LNCaP clone FGC (cell line): ENCODE data around the gene KCNIP3.
"Not testable (repeated sequence)": the region's sequence is repeated elsewhere in the genome, so short reads cannot be mapped to it uniquely, and the experiment has no call there.

Source experiments
- DNase-seq: peaks from one replicate; pipeline ENCODE4 v3.0.0-alpha.2; 2011; ENCODE audit warnings: low read depth
- H3K4me3 ChIP-seq: 2 replicates; pipeline ENCODE4 v1.5.1; 2011; ENCODE audit warnings: mild to moderate bottlenecking, low read depth, low read length, control low read depth
- TF ChIP-seq, protein P1 (sequence below): IDR thresholded peaks from 2 replicates; pipeline ENCODE4 v1.5.1; 2012; ENCODE audit warnings: mild to moderate bottlenecking; ENCODE audit not compliant: control insufficient read depth, insufficient read depth; ENCODE audit errors: extremely low read depth

The KCNIP3 gene

GRCh38 chr2:95392320-95392719 is 95.2 kb downstream of the KCNIP3 start:
- no peak overlapping the region for H3K4me3 ChIP-seq
- no peak for DNase-seq
- TF ChIP-seq, protein P1, sequence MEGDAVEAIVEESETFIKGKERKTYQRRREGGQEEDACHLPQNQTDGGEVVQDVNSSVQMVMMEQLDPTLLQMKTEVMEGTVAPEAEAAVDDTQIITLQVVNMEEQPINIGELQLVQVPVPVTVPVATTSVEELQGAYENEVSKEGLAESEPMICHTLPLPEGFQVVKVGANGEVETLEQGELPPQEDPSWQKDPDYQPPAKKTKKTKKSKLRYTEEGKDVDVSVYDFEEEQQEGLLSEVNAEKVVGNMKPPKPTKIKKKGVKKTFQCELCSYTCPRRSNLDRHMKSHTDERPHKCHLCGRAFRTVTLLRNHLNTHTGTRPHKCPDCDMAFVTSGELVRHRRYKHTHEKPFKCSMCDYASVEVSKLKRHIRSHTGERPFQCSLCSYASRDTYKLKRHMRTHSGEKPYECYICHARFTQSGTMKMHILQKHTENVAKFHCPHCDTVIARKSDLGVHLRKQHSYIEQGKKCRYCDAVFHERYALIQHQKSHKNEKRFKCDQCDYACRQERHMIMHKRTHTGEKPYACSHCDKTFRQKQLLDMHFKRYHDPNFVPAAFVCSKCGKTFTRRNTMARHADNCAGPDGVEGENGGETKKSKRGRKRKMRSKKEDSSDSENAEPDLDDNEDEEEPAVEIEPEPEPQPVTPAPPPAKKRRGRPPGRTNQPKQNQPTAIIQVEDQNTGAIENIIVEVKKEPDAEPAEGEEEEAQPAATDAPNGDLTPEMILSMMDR: no peak

DNA sequence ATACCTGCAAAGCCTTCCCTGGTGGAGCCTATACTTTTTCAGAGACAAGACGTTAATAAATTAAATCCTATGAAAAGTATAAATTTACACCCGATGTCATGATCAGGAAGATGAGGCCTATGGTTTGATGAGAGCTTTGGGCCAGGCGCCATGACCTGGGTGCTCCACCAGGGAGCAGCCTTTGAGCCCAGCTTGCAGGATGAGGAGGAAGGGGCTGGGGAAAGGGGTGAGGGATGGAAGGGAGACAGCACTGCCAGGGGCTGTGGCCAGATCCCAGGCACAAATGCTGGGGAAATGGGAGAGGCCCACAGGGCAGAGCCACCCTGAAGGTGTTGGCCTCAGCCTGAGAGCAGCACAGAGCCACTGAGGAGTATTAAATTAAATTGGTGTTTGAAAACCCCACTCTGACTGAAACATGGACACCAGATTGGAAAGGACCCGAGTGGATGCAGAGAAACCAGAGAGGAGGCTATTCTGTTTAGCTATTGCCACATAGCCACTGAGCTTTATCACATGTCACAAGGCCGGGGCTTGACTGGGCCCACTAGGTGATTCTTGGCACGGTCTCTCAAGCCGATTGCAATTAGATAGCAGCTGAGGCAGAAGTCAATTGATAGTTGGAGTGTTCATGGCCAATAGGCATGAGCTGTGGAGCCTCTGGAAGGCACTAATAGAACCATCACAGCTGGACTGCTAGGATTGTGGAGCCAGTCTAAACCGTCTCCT is 95.7 kb downstream of the KCNIP3 start:
- DNase-seq: no peak

GRCh38 chr2:95393901-95394300 is 96.8 kb downstream of the KCNIP3 start:
- no peak for DNase-seq
- H3K4me3 ChIP-seq: no peak overlapping the region
- TF ChIP-seq, protein P1: no peak

More for the DNA sequence above, 95.7 kb downstream of the KCNIP3 start:
- no peak overlapping the region for H3K4me3 ChIP-seq
- TF ChIP-seq, protein P1: no peak

DNA sequence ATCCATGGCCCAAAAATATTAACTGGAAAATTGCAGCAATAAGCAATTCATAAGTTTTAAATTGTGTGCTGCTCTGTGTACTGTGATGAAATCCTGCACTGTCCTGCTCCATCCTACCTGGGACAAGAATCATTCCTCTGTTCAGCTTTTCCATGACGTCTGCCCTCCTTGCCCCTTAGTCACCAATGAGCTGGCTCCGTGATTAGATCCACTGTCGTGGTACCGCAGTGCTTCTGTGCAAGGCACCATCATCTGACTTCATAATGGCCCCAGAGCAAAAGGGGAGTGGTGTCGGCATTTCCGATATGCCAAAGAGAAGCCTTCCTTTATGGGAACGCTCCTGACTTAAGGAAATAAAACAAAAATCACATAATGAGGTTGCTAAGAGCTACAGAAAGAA is 101.9 kb downstream of the KCNIP3 start:
- TF ChIP-seq, protein P1: no peak
- no peak for DNase-seq
- H3K4me3 ChIP-seq: no peak overlapping the region

- no peak for DNase-seq
- peak overlapping the region; percentile 98 for H3K4me3 ChIP-seq
Observed at GRCh38 chr2:95401480-95401879, 104.3 kb downstream of the KCNIP3 start.

GRCh38 chr2:95402004-95402369 is 104.8 kb downstream of the KCNIP3 start:
- TF ChIP-seq, protein P1: 0 out of 2 replicates have a peak, but pooled peaks have one; percentile 11
- not testable (repeated sequence) for DNase-seq
- H3K4me3 ChIP-seq: peak overlapping the region; percentile 98

More at GRCh38 chr2:95401480-95401879, 104.3 kb downstream of the KCNIP3 start:
- TF ChIP-seq, protein P1: no peak
